Body of pancreas (tissue), 4 donors: ENCODE measurements around the gene CADM2. TPM values are rescaled to one million over a fixed set of nuclear protein-coding genes. Genes with fewer than 3 reads are reported as not detected.

Experiments
- ATAC-seq: fragments of 150-250 bp; one replicate; pipeline ENCODE4 v1.9.1; 2016
- DNase-seq, 4 donors: peaks; one replicate each; pipeline ENCODE4 v3.0.0-alpha.2; 2019
- H3K27ac ChIP-seq, 4 donors: fragments of 200-600 bp; sonication (generic); 1 replicate in 3 of 4; 2 replicates in 1 of 4; pipeline versions ENCODE4 v1.5.1 to v1.6.1; 2016 to 2019; ENCODE audit warnings: mild to moderate bottlenecking in 1 of 4, mixed read lengths in 1 of 4, moderate library complexity in 1 of 4
- H3K27me3 ChIP-seq, 2 donors: fragments of 200-600 bp; sonication (generic); one replicate each; pipeline ENCODE4 v1.6.0; 2016; ENCODE audit warnings: mild to moderate bottlenecking in 1 of 2
- H3K36me3 ChIP-seq, 2 donors: fragments of 200-600 bp; sonication (generic); replicated peaks in 1 of 2; 2 replicates each; pipeline ENCODE4 v1.5.1; 2016; ENCODE audit warnings: low read depth in 2 of 2; ENCODE audit not compliant: insufficient read depth in 1 of 2
- H3K4me1 ChIP-seq: fragments of 200-600 bp; sonication (generic); one replicate; pipeline ENCODE4 v1.6.0; 2016
- H3K4me3 ChIP-seq, 2 donors: fragments of 200-600 bp; sonication (generic); 1 replicate in 1 of 2; 2 replicates in 1 of 2; pipeline ENCODE4 v1.5.1; 2016 to 2019
- H3K9me3 ChIP-seq, 3 donors: fragments of 200-600 bp; sonication (generic); 1 replicate in 2 of 3; 2 replicates in 1 of 3; pipeline ENCODE4 v1.5.1; 2016
- CTCF ChIP-seq, 7 experiments: fragments of 450-650 bp in 4 of 7; fragments of 200-600 bp in 3 of 7; sonication (generic) in 3 of 7; IDR thresholded peaks; one replicate each; pipeline ENCODE4 v1.5.1; 2016 to 2019; ENCODE audit warnings: antibody characterized with exemption in 7 of 7
- POLR2A ChIP-seq, 3 donors: fragments of 450-650 bp; IDR thresholded peaks; one replicate each; pipeline ENCODE4 v1.6.1; 2016; ENCODE audit warnings: antibody characterized with exemption in 3 of 3, mild to moderate bottlenecking in 2 of 3
- WGBS, 2 donors: methylation state at CpG; one replicate each; pipeline ENCODE4 v1.1.5; 2017; 5-methylcytosine and 5-hydroxymethylcytosine counted together
- intact Hi-C: fragments of 100-400 bp; cut with DNase I; formaldehyde crosslinking; loops from one replicate; pipeline ENCODE4 v1.15.1; 2023
- total RNA-seq, 2 donors: library from RNA; depleted of rRNA; stranded (reverse); fragments of >200 nt; gene quantifications; one replicate each; pipeline ENCODE4 v1.1.0, GENCODE V29; 2016

The CADM2 gene
- total RNA-seq, 2 donors from 2014 or later: 0.26 to 1.3 TPM

- intact Hi-C loops: no loop called here
- Histone ChIP-seq H3K27ac (no peak overlapping the region), H3K4me1 (no peaks in the 10 kb centered on the region), H3K36me3 (no peaks in the 10 kb centered on the region), H3K9me3 (no peaks in the 10 kb centered on the region), H3K27me3 (no peaks in the 10 kb centered on the region), H3K4me3 (no peak overlapping the region)
- 39 to 69% methylated on average over 3 of the region's 3 CpGs for WGBS, 2 donors
- TF ChIP-seq CTCF (IDR thresholded peaks at IDR 0.05): no peak
- TF ChIP-seq POLR2A (IDR thresholded peaks at IDR 0.05): no peak
- no peak for DNase-seq
- ATAC-seq: no peak
These were observed 363.1 kb downstream of the CADM2 start for GRCh38 chr3:85321892-85322291.

- WGBS, 2 donors: 69 to 79% methylated on average over 2 of the region's 2 CpGs
- TF ChIP-seq CTCF (IDR thresholded peaks at IDR 0.05) (no peak), POLR2A (IDR thresholded peaks at IDR 0.05) (no peak)
- H3K4me1 ChIP-seq: no peaks in the 10 kb centered on the region
- H3K4me3 ChIP-seq: no peak overlapping the region
- no peaks in the 10 kb centered on the region for H3K27me3 ChIP-seq
- ATAC-seq: no peak
- no peaks in the 10 kb centered on the region for H3K9me3 ChIP-seq
- intact Hi-C loops: no loop called here
- H3K27ac ChIP-seq: no peak overlapping the region
- DNase-seq: no peak
- no peaks in the 10 kb centered on the region for H3K36me3 ChIP-seq
These were observed 371.3 kb downstream of the CADM2 start for GRCh38 chr3:85330071-85330470.

- H3K27me3 ChIP-seq: no peaks in the 10 kb centered on the region
- H3K4me3 ChIP-seq: no peak overlapping the region
- intact Hi-C loops: no loop called here
- ATAC-seq (no peak), DNase-seq (no peak)
- no peaks in the 10 kb centered on the region for H3K36me3 ChIP-seq
- no peaks in the 10 kb centered on the region for H3K4me1 ChIP-seq
- no peaks in the 10 kb centered on the region for H3K9me3 ChIP-seq
- H3K27ac ChIP-seq: no peak overlapping the region
- no peak for TF ChIP-seq CTCF (IDR thresholded peaks at IDR 0.05)
- no peak for TF ChIP-seq POLR2A (IDR thresholded peaks at IDR 0.05)
- WGBS, 2 donors: 89 to 94% methylated on average over 2 of the region's 2 CpGs
These were observed 379.1 kb downstream of the CADM2 start for GRCh38 chr3:85337895-85338294.

GRCh38 chr3:85342915-85343314 is 384.1 kb downstream of the CADM2 start:
- intact Hi-C loops: no loop called here

More at GRCh38 chr3:85342915-85343314, 384.1 kb downstream of the CADM2 start:
- ATAC-seq: no peak
- peak in 4 of 7 experiments; percentile 13 to 40 (median 20) for TF ChIP-seq CTCF (IDR thresholded peaks at IDR 0.05)
- no peak for TF ChIP-seq POLR2A (IDR thresholded peaks at IDR 0.05)
- no peak overlapping the region for H3K4me3 ChIP-seq
- H3K27me3 ChIP-seq: no peaks in the 10 kb centered on the region
- no peaks in the 10 kb centered on the region for H3K36me3 ChIP-seq
- H3K9me3 ChIP-seq: no peaks in the 10 kb centered on the region
- DNase-seq: peak in 2 of 4 donors; percentile 7 to 15
- WGBS, 2 donors: 17 to 31% methylated on average over 3 of the region's 3 CpGs
- no peaks in the 10 kb centered on the region for H3K4me1 ChIP-seq
- H3K27ac ChIP-seq: no peak overlapping the region
